ENCODE results near the gene COX10.

- TF ChIP-seq CTCF (conservative IDR thresholded peaks at IDR 0.05; ENCODE audit: low read length) (no peak), EZH2phosphoT487 (IDR thresholded peaks at IDR 0.05; ENCODE audit: borderline replicate concordance, low read depth, low read length) (no peak)
Observed at GRCh38 chr17:14072881-14073280, 3.6 kb downstream of the COX10 start.

All from OCI-LY7 (cell line).